Activated CD4-positive, alpha-beta memory T cell treated with anti-CD3 and anti-CD28 coated beads for 36 hours (primary cell): ENCODE measurements around the gene PDGFA. TPM values are rescaled to one million over a fixed set of nuclear protein-coding genes. Genes with fewer than 3 reads are reported as not detected.

Experiments used
- CTCF ChIA-PET: fragments of 350-600 bp; sonication (Branson Sonifier 250); formaldehyde crosslinking; loops from one replicate; lab custom pipeline; 2021; ENCODE audit warnings: antibody characterized with exemption, inconsistent platforms; lab: Charles Lee
- POLR2A ChIA-PET: fragments of 350-600 bp; sonication (Branson Sonifier 250); formaldehyde crosslinking; loops from one replicate; lab custom pipeline; 2021; ENCODE audit warnings: antibody characterized with exemption; lab: Charles Lee
- DNase-seq: peaks from one replicate; pipeline ENCODE4 v3.0.0-alpha.2; 2020
- H3K27ac Mint-ChIP-seq: one replicate; pipeline ENCODE4 v1.8.0; 2021; ENCODE audit warnings: mixed read lengths
- H3K27me3 Mint-ChIP-seq: one replicate; pipeline ENCODE4 v1.8.0; 2021; ENCODE audit warnings: mixed read lengths
- H3K36me3 Mint-ChIP-seq: one replicate; pipeline ENCODE4 v1.8.0; 2021; ENCODE audit warnings: mixed read lengths
- H3K4me1 Mint-ChIP-seq: one replicate; pipeline ENCODE4 v1.8.0; 2021; ENCODE audit warnings: low read depth, mixed read lengths
- H3K4me3 Mint-ChIP-seq: one replicate; pipeline ENCODE4 v1.8.0; 2021; ENCODE audit warnings: mild to moderate bottlenecking, mixed read lengths
- H3K9me3 Mint-ChIP-seq: one replicate; pipeline ENCODE4 v1.8.0; 2021; ENCODE audit warnings: mixed read lengths
- intact Hi-C: fragments of 100-400 bp; cut with micrococcal nuclease; formaldehyde crosslinking; loops from one replicate; pipeline ENCODE4 v1.15.1; 2023
- total RNA-seq, 2 experiments: library from RNA; stranded (reverse); gene quantifications; one replicate each; pipeline ENCODE4 v1.2.3, GENCODE V29; 2021

The PDGFA gene
- total RNA-seq, 2 experiments from 2014 or later, result 6.3 to 6.9 TPM

- H3K36me3 Mint-ChIP-seq, result no peaks in the 10 kb centered on the region
- no peak overlapping the region for H3K4me3 Mint-ChIP-seq
- H3K27ac Mint-ChIP-seq, result no peak overlapping the region
- ChIA-PET POLR2A (no interaction called here), CTCF (no interaction called here)
- peaks cover 4% of the 10 kb centered on the region for H3K9me3 Mint-ChIP-seq
- peaks cover 3% of the 10 kb centered on the region for H3K27me3 Mint-ChIP-seq
- intact Hi-C loops, result no loop called here
- DNase-seq, result no peak
- peaks cover 2% of the 10 kb centered on the region for H3K4me1 Mint-ChIP-seq
These were observed 46.4 kb downstream of the PDGFA start for GRCh38 chr7:473211-473734.

GRCh38 chr7:472640-472957 lies 47.0 kb downstream of the PDGFA start:
- H3K4me1 Mint-ChIP-seq, result peaks cover 2% of the 10 kb centered on the region
- H3K27ac Mint-ChIP-seq, result no peak overlapping the region
- ChIA-PET CTCF (no interaction called here), POLR2A (no interaction called here)
- no peaks in the 10 kb centered on the region for H3K36me3 Mint-ChIP-seq
- no peak overlapping the region for H3K4me3 Mint-ChIP-seq
- intact Hi-C loops, result no loop called here
- DNase-seq, result no peak
- H3K27me3 Mint-ChIP-seq, result peaks cover 3% of the 10 kb centered on the region
- peaks cover 11% of the 10 kb centered on the region for H3K9me3 Mint-ChIP-seq

GRCh38 chr7:471866-472639 lies 47.6 kb downstream of the PDGFA start:
- no peak for DNase-seq
- H3K4me1 Mint-ChIP-seq, result peaks cover 2% of the 10 kb centered on the region
- H3K27ac Mint-ChIP-seq, result no peak overlapping the region
- peaks cover 3% of the 10 kb centered on the region for H3K27me3 Mint-ChIP-seq
- ChIA-PET CTCF (no interaction called here), POLR2A (no interaction called here)
- no peaks in the 10 kb centered on the region for H3K36me3 Mint-ChIP-seq
- no peak overlapping the region for H3K4me3 Mint-ChIP-seq
- intact Hi-C loops, result no loop called here
- peaks cover 16% of the 10 kb centered on the region for H3K9me3 Mint-ChIP-seq

GRCh38 chr7:471191-471865 lies 48.3 kb downstream of the PDGFA start:
- POLR2A ChIA-PET, result no interaction called here
- Mint-ChIP-seq H3K4me3 (no peak overlapping the region), H3K4me1 (peaks cover 2% of the 10 kb centered on the region), H3K9me3 (peaks cover 17% of the 10 kb centered on the region), H3K27me3 (peaks cover under 1% of the 10 kb centered on the region), H3K27ac (no peak overlapping the region), H3K36me3 (no peaks in the 10 kb centered on the region)
- no peak for DNase-seq
- CTCF ChIA-PET, result no interaction called here
- intact Hi-C loops, result no loop called here

- H3K27me3 Mint-ChIP-seq, result no peaks in the 10 kb centered on the region
- peaks cover 2% of the 10 kb centered on the region for H3K4me1 Mint-ChIP-seq
- DNase-seq, result no peak
- no peak overlapping the region for H3K27ac Mint-ChIP-seq
- H3K4me3 Mint-ChIP-seq, result no peak overlapping the region
- H3K36me3 Mint-ChIP-seq, result no peaks in the 10 kb centered on the region
- intact Hi-C loops, result no loop called here
- CTCF ChIA-PET, result no interaction called here
- POLR2A ChIA-PET, result no interaction called here
- peaks cover 17% of the 10 kb centered on the region for H3K9me3 Mint-ChIP-seq
These were observed 50.1 kb downstream of the PDGFA start for GRCh38 chr7:469563-469961.

- Mint-ChIP-seq H3K36me3 (no peaks in the 10 kb centered on the region), H3K4me1 (peaks cover 2% of the 10 kb centered on the region), H3K9me3 (peaks cover 14% of the 10 kb centered on the region), H3K4me3 (no peak overlapping the region), H3K27me3 (no peaks in the 10 kb centered on the region), H3K27ac (no peak overlapping the region)
- DNase-seq, result peak; percentile 40
- ChIA-PET CTCF (no interaction called here), POLR2A (no interaction called here)
- intact Hi-C loops, result no loop called here
These were observed 50.7 kb downstream of the PDGFA start for GRCh38 chr7:468681-469562.

- POLR2A ChIA-PET, result no interaction called here
- intact Hi-C loops, result no loop called here
- no peak for DNase-seq
- no peaks in the 10 kb centered on the region for H3K36me3 Mint-ChIP-seq
- no peaks in the 10 kb centered on the region for H3K27me3 Mint-ChIP-seq
- CTCF ChIA-PET, result no interaction called here
- H3K4me1 Mint-ChIP-seq, result peaks cover 2% of the 10 kb centered on the region
- H3K9me3 Mint-ChIP-seq, result peaks cover 14% of the 10 kb centered on the region
- H3K4me3 Mint-ChIP-seq, result no peak overlapping the region
- no peak overlapping the region for H3K27ac Mint-ChIP-seq
These were observed 51.6 kb downstream of the PDGFA start for GRCh38 chr7:467856-468545.

GRCh38 chr7:467393-467828 lies 52.2 kb downstream of the PDGFA start:
- ChIA-PET POLR2A (no interaction called here), CTCF (no interaction called here)
- DNase-seq, result no peak
- H3K9me3 Mint-ChIP-seq, result peaks cover 14% of the 10 kb centered on the region
- no peak overlapping the region for H3K27ac Mint-ChIP-seq
- H3K4me3 Mint-ChIP-seq, result no peak overlapping the region
- H3K27me3 Mint-ChIP-seq, result no peaks in the 10 kb centered on the region
- no peaks in the 10 kb centered on the region for H3K36me3 Mint-ChIP-seq
- H3K4me1 Mint-ChIP-seq, result peaks cover 2% of the 10 kb centered on the region
- intact Hi-C loops, result no loop called here

GRCh38 chr7:466465-467191 lies 53.0 kb downstream of the PDGFA start:
- intact Hi-C loops, result no loop called here
- no peak overlapping the region for H3K27ac Mint-ChIP-seq
- H3K9me3 Mint-ChIP-seq, result peaks cover 14% of the 10 kb centered on the region
- no peaks in the 10 kb centered on the region for H3K36me3 Mint-ChIP-seq
- peaks cover 2% of the 10 kb centered on the region for H3K4me1 Mint-ChIP-seq
- no peaks in the 10 kb centered on the region for H3K27me3 Mint-ChIP-seq
- CTCF ChIA-PET, result no interaction called here
- DNase-seq, result no peak
- H3K4me3 Mint-ChIP-seq, result no peak overlapping the region
- POLR2A ChIA-PET, result no interaction called here

- no peak for DNase-seq
- intact Hi-C loops, result no loop called here
- Mint-ChIP-seq H3K4me3 (no peak overlapping the region), H3K27ac (no peak overlapping the region), H3K27me3 (no peaks in the 10 kb centered on the region), H3K36me3 (no peaks in the 10 kb centered on the region), H3K4me1 (peaks cover 2% of the 10 kb centered on the region), H3K9me3 (peaks cover 14% of the 10 kb centered on the region)
- ChIA-PET POLR2A (no interaction called here), CTCF (no interaction called here)
These were observed 53.8 kb downstream of the PDGFA start for GRCh38 chr7:465710-466400.
